ENCODE data around the gene CD82. TPM values are rescaled to one million over a fixed set of nuclear protein-coding genes. Genes with fewer than 3 reads are reported as not detected.

The CD82 gene
- total RNA-seq, 1 experiment from 2014 or later = 4.5 TPM

- no peaks in the 10 kb centered on the region for H3K27me3 ChIP-seq (ENCODE audit: insufficient read depth, low read length)
- no peak overlapping the region for H2BK15ac ChIP-seq (ENCODE audit: low read depth, low read length)
- Mint-ChIP-seq H3K27me3 (ENCODE audit: low read depth) (peaks cover 2% of the 10 kb centered on the region), H3K4me1 (peaks cover 12 to 47% of the 10 kb centered on the region in 2 experiments), H3K4me3 (no peak overlapping the region), H3K27ac (peak overlapping the region in 1 of 3 experiments; percentile 73; a peak in 1 of 7 replicates), H3K9me3 (no peaks in the 10 kb centered on the region; a peak in 1 of 5 replicates), H3K36me3 (ENCODE audit: insufficient read depth in 1 of 3, low read depth in 3 of 3) (no peaks in the 10 kb centered on the region)
- H4K8ac ChIP-seq (replicated peaks; ENCODE audit: insufficient read length, low read depth, low read length) = no peak overlapping the region
- H4K20me1 ChIP-seq (ENCODE audit: control insufficient read depth, insufficient read depth, insufficient read length) = no peaks in the 10 kb centered on the region
- no peak overlapping the region for H3K4me2 ChIP-seq (ENCODE audit: insufficient read depth, insufficient read length, low read length)
- no peak overlapping the region for H2AFZ ChIP-seq (ENCODE audit: low read length)
- H3K23ac ChIP-seq (ENCODE audit: insufficient read length, low read depth, low read length) = no peak overlapping the region
- no peak overlapping the region for H2BK20ac ChIP-seq (ENCODE audit: low read depth, low read length, poor library complexity, severe bottlenecking)
- no peaks in the 10 kb centered on the region for H3K23me2 ChIP-seq (ENCODE audit: insufficient read length, low read depth, low read length, poor library complexity, severe bottlenecking)
- H3K27ac ChIP-seq (ENCODE audit: insufficient read length, low read depth, low read length) = no peak overlapping the region
- H4K5ac ChIP-seq (ENCODE audit: insufficient read length, low read depth, low read length) = no peak overlapping the region
- TF ChIP-seq CTCF (conservative IDR thresholded peaks at IDR 0.05) = no peak
- H3T11ph ChIP-seq (ENCODE audit: low read length) = no peak overlapping the region
- no CpG with 5 or more reads among the region's 8 CpGs for WGBS (ENCODE audit: extremely low coverage, insufficient read length, low lambda C conversion rate)
- no peaks in the 10 kb centered on the region for H3K4me1 ChIP-seq (ENCODE audit: insufficient read depth, low read length)
- no peak overlapping the region for H4K91ac ChIP-seq (ENCODE audit: insufficient read length, low read depth, low read length)
- no peaks in the 10 kb centered on the region for H3K79me1 ChIP-seq (ENCODE audit: insufficient read depth, low read depth, low read length, poor library complexity, severe bottlenecking)
- no peaks in the 10 kb centered on the region for H3K79me2 ChIP-seq (ENCODE audit: insufficient read depth, low read length)
- no peaks in the 10 kb centered on the region for H3K9me3 ChIP-seq (ENCODE audit: control insufficient read depth, low read depth, low read length)
- DNase-seq = no peak
- no peak overlapping the region for H3K14ac ChIP-seq (ENCODE audit: insufficient read depth, low read length)
- H3K9ac ChIP-seq (ENCODE audit: extremely low read depth, insufficient read length, low read length) = no peak overlapping the region
- no peak overlapping the region for H3K4ac ChIP-seq (ENCODE audit: low read depth, low read length)
- no peak overlapping the region for H2BK12ac ChIP-seq (ENCODE audit: insufficient read length, low read depth, low read length)
- H3K56ac ChIP-seq (ENCODE audit: insufficient read length, low read depth, low read length) = no peak overlapping the region
- H3K18ac ChIP-seq (ENCODE audit: insufficient read length, low read depth, low read length) = no peak overlapping the region
- no peak overlapping the region for H2BK120ac ChIP-seq (ENCODE audit: low read depth, low read length, poor library complexity, severe bottlenecking)
- H2BK5ac ChIP-seq (ENCODE audit: insufficient read length, low read length) = no peak overlapping the region
- H2AK5ac ChIP-seq (ENCODE audit: insufficient read length, low read length) = no peak overlapping the region
Measured at GRCh38 chr11:44528103-44528502, 37.4 kb upstream of the CD82 start.
